ENCODE results near the gene TNFSF12.

TNFSF12 gene

GRCh38 chr17:7549401-7550055 is 670 bp downstream of the TNFSF12 start:
- no peaks in the 10 kb centered on the region for H3K36me3 ChIP-seq (ENCODE audit: insufficient read depth, low read length)
- no peaks in the 10 kb centered on the region for H3K4me1 ChIP-seq (ENCODE audit: insufficient read depth, low read length)
- H3K4me3 ChIP-seq (ENCODE audit: low read length), result peak overlapping the region; percentile 80
- 77% methylated on average over 20 of the region's 20 CpGs for WGBS
- no peak overlapping the region for H3K27ac ChIP-seq (ENCODE audit: low read depth, low read length)
- no peaks in the 10 kb centered on the region for H3K9me3 ChIP-seq (ENCODE audit: insufficient read depth, low read depth, low read length)
- H3K27me3 ChIP-seq (ENCODE audit: insufficient read depth, low read length), result peaks cover 4% of the 10 kb centered on the region; the same call in 1 of the 2 replicates
- H3K9ac ChIP-seq (ENCODE audit: low read depth, low read length), result no peak overlapping the region; the same call in 1 of the 2 replicates

- Histone ChIP-seq H3K9me3 (ENCODE audit: insufficient read depth, low read depth, low read length) (no peaks in the 10 kb centered on the region), H3K27me3 (ENCODE audit: insufficient read depth, low read length) (peaks cover 4% of the 10 kb centered on the region; the same call in 1 of the 2 replicates), H3K4me1 (ENCODE audit: insufficient read depth, low read length) (no peaks in the 10 kb centered on the region), H3K9ac (ENCODE audit: low read depth, low read length) (no peak overlapping the region), H3K27ac (ENCODE audit: low read depth, low read length) (no peak overlapping the region), H3K36me3 (ENCODE audit: insufficient read depth, low read length) (no peaks in the 10 kb centered on the region), H3K4me3 (ENCODE audit: low read length) (no peak overlapping the region)
- WGBS, result 86% methylated on average over 6 of the region's 6 CpGs
These were observed 1.5 kb downstream of the TNFSF12 start for GRCh38 chr17:7550344-7550743.

- H3K9ac ChIP-seq (ENCODE audit: low read depth, low read length), result no peak overlapping the region
- no peaks in the 10 kb centered on the region for H3K9me3 ChIP-seq (ENCODE audit: insufficient read depth, low read depth, low read length)
- peaks cover 4% of the 10 kb centered on the region; the same call in 1 of the 2 replicates for H3K27me3 ChIP-seq (ENCODE audit: insufficient read depth, low read length)
- H3K36me3 ChIP-seq (ENCODE audit: insufficient read depth, low read length), result no peaks in the 10 kb centered on the region
- no peaks in the 10 kb centered on the region for H3K4me1 ChIP-seq (ENCODE audit: insufficient read depth, low read length)
- WGBS, result 92% methylated on average over 4 of the region's 4 CpGs
- H3K27ac ChIP-seq (ENCODE audit: low read depth, low read length), result no peak overlapping the region
- no peak overlapping the region for H3K4me3 ChIP-seq (ENCODE audit: low read length)
These were observed 2.5 kb downstream of the TNFSF12 start for GRCh38 chr17:7551396-7551795.

GRCh38 chr17:7552621-7553051 is 3.8 kb downstream of the TNFSF12 start:
- peaks cover 6% of the 10 kb centered on the region for H3K4me1 ChIP-seq (ENCODE audit: insufficient read depth, low read length)
- H3K36me3 ChIP-seq (ENCODE audit: insufficient read depth, low read length), result no peaks in the 10 kb centered on the region
- no peak overlapping the region for H3K27ac ChIP-seq (ENCODE audit: low read depth, low read length)

GRCh38 chr17:7553356-7553755 is 4.5 kb downstream of the TNFSF12 start:
- H3K36me3 ChIP-seq (ENCODE audit: insufficient read depth, low read length), result no peaks in the 10 kb centered on the region
- no peak overlapping the region for H3K27ac ChIP-seq (ENCODE audit: low read depth, low read length)
- no peak overlapping the region for H3K9ac ChIP-seq (ENCODE audit: low read depth, low read length)
- no peak overlapping the region for H3K4me3 ChIP-seq (ENCODE audit: low read length)
- peaks cover 13% of the 10 kb centered on the region for H3K4me1 ChIP-seq (ENCODE audit: insufficient read depth, low read length)
- no peaks in the 10 kb centered on the region for H3K9me3 ChIP-seq (ENCODE audit: insufficient read depth, low read depth, low read length)
- no peaks in the 10 kb centered on the region for H3K27me3 ChIP-seq (ENCODE audit: insufficient read depth, low read length)
- WGBS, result 96% methylated on average over 1 of the region's 1 CpG

More at GRCh38 chr17:7552621-7553051, 3.8 kb downstream of the TNFSF12 start:
- Histone ChIP-seq H3K4me3 (ENCODE audit: low read length) (no peak overlapping the region), H3K9me3 (ENCODE audit: insufficient read depth, low read depth, low read length) (no peaks in the 10 kb centered on the region), H3K9ac (ENCODE audit: low read depth, low read length) (no peak overlapping the region), H3K27me3 (ENCODE audit: insufficient read depth, low read length) (peaks cover 3% of the 10 kb centered on the region; the same call in 1 of the 2 replicates)
- 90% methylated on average over 6 of the region's 6 CpGs for WGBS

GRCh38 chr17:7555320-7555948 is 6.6 kb downstream of the TNFSF12 start:
- Histone ChIP-seq H3K9me3 (ENCODE audit: insufficient read depth, low read depth, low read length) (no peaks in the 10 kb centered on the region), H3K27me3 (ENCODE audit: insufficient read depth, low read length) (no peaks in the 10 kb centered on the region), H3K36me3 (ENCODE audit: insufficient read depth, low read length) (no peaks in the 10 kb centered on the region), H3K4me3 (ENCODE audit: low read length) (no peak overlapping the region), H3K27ac (ENCODE audit: low read depth, low read length) (no peak overlapping the region), H3K4me1 (ENCODE audit: insufficient read depth, low read length) (peaks cover 28% of the 10 kb centered on the region), H3K9ac (ENCODE audit: low read depth, low read length) (no peak overlapping the region)
- 62% methylated on average over 10 of the region's 10 CpGs for WGBS

GRCh38 chr17:7556627-7557026 is 7.8 kb downstream of the TNFSF12 start:
- no peaks in the 10 kb centered on the region for H3K27me3 ChIP-seq (ENCODE audit: insufficient read depth, low read length)
- no peaks in the 10 kb centered on the region for H3K9me3 ChIP-seq (ENCODE audit: insufficient read depth, low read depth, low read length)
- H3K4me3 ChIP-seq (ENCODE audit: low read length), result no peak overlapping the region
- no peaks in the 10 kb centered on the region for H3K36me3 ChIP-seq (ENCODE audit: insufficient read depth, low read length)
- peaks cover 32% of the 10 kb centered on the region for H3K4me1 ChIP-seq (ENCODE audit: insufficient read depth, low read length)
- no peak overlapping the region for H3K27ac ChIP-seq (ENCODE audit: low read depth, low read length)
- 93% methylated on average over 12 of the region's 12 CpGs for WGBS
- H3K9ac ChIP-seq (ENCODE audit: low read depth, low read length), result no peak overlapping the region

- H3K27me3 ChIP-seq (ENCODE audit: insufficient read depth, low read length), result no peaks in the 10 kb centered on the region
- H3K27ac ChIP-seq (ENCODE audit: low read depth, low read length), result no peak overlapping the region
- no peak overlapping the region for H3K4me3 ChIP-seq (ENCODE audit: low read length)
- no peaks in the 10 kb centered on the region for H3K9me3 ChIP-seq (ENCODE audit: insufficient read depth, low read depth, low read length)
- WGBS, result 70% methylated on average over 19 of the region's 19 CpGs
- no peaks in the 10 kb centered on the region for H3K36me3 ChIP-seq (ENCODE audit: insufficient read depth, low read length)
- H3K9ac ChIP-seq (ENCODE audit: low read depth, low read length), result no peak overlapping the region
- H3K4me1 ChIP-seq (ENCODE audit: insufficient read depth, low read length), result peaks cover 32% of the 10 kb centered on the region
These were observed 8.4 kb downstream of the TNFSF12 start for GRCh38 chr17:7557147-7557764.

GRCh38 chr17:7557775-7558543 is 9.1 kb downstream of the TNFSF12 start:
- H3K9ac ChIP-seq (ENCODE audit: low read depth, low read length), result peak overlapping the region; percentile 29
- H3K4me3 ChIP-seq (ENCODE audit: low read length), result peak overlapping the region; percentile 34
- no peaks in the 10 kb centered on the region for H3K27me3 ChIP-seq (ENCODE audit: insufficient read depth, low read length)
- peaks cover 37% of the 10 kb centered on the region for H3K4me1 ChIP-seq (ENCODE audit: insufficient read depth, low read length)
- WGBS, result 25% methylated on average over 21 of the region's 21 CpGs
- peak overlapping the region; percentile 56; the same call in 1 of the 2 replicates for H3K27ac ChIP-seq (ENCODE audit: low read depth, low read length)
- H3K36me3 ChIP-seq (ENCODE audit: insufficient read depth, low read length), result no peaks in the 10 kb centered on the region
- no peaks in the 10 kb centered on the region for H3K9me3 ChIP-seq (ENCODE audit: insufficient read depth, low read depth, low read length)

- WGBS, result 86% methylated on average over 16 of the region's 16 CpGs
- Histone ChIP-seq H3K4me3 (ENCODE audit: low read length) (peak within 1 kb of the TSS; percentile 34), H3K9me3 (ENCODE audit: insufficient read depth, low read depth, low read length) (no peaks in the 10 kb centered on the region), H3K27me3 (ENCODE audit: insufficient read depth, low read length) (no peaks in the 10 kb centered on the region), H3K9ac (ENCODE audit: low read depth, low read length) (peak within 1 kb of the TSS; percentile 29), H3K36me3 (ENCODE audit: insufficient read depth, low read length) (peaks cover under 1% of the 10 kb centered on the region), H3K4me1 (ENCODE audit: insufficient read depth, low read length) (peaks cover 38% of the 10 kb centered on the region), H3K27ac (ENCODE audit: low read depth, low read length) (peak within 1 kb of the TSS; percentile 56; the same call in 1 of the 2 replicates)
These were observed 9.9 kb downstream of the TNFSF12 start, which contains the start of gene TNFSF13 for GRCh38 chr17:7558544-7559319. TNFSF13 (plus strand) TSS chr17:7558750; CDS start chr17:7559040, 290 bp downstream.
